GM21825 (cell line): Measurements from ENCODE around the gene CTNNBIP1.

Source experiments
- ATAC-seq: cut with Tn5 transposase; IDR thresholded peaks from one replicate; pipeline ENCODE4 v1.9.1; 2021; ENCODE audit warnings: mild to moderate bottlenecking, moderate library complexity; ENCODE audit not compliant: unreplicated experiment

Gene CTNNBIP1

DNA sequence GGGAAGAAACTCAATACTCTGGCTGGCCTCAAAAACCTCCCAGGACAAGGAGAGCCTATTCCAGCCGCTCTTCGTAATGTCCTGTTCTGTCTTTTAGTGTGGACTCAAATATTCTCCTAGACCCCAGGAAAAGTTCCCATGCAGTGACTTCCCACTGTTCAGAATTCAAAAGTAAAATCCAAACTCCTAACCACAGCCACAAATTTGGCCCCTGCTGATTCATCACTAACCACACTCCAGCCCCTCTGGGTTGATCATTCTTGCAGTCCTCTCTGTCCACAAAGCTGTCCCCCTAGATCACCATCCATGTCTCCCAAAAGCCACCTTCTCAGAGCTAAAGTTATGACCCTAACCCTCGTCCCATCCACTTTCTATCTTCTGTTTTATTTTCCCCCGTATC is 5.1 kb downstream of the CTNNBIP1 start:
- no peak for ATAC-seq

GRCh38 chr1:9904596-9904995 is 5.5 kb downstream of the CTNNBIP1 start:
- ATAC-seq: no peak

GRCh38 chr1:9903801-9904527 is 6.1 kb downstream of the CTNNBIP1 start:
- ATAC-seq: no peak

- no peak for ATAC-seq
Measured at GRCh38 chr1:9902060-9902452, 8.0 kb downstream of the CTNNBIP1 start.

DNA sequence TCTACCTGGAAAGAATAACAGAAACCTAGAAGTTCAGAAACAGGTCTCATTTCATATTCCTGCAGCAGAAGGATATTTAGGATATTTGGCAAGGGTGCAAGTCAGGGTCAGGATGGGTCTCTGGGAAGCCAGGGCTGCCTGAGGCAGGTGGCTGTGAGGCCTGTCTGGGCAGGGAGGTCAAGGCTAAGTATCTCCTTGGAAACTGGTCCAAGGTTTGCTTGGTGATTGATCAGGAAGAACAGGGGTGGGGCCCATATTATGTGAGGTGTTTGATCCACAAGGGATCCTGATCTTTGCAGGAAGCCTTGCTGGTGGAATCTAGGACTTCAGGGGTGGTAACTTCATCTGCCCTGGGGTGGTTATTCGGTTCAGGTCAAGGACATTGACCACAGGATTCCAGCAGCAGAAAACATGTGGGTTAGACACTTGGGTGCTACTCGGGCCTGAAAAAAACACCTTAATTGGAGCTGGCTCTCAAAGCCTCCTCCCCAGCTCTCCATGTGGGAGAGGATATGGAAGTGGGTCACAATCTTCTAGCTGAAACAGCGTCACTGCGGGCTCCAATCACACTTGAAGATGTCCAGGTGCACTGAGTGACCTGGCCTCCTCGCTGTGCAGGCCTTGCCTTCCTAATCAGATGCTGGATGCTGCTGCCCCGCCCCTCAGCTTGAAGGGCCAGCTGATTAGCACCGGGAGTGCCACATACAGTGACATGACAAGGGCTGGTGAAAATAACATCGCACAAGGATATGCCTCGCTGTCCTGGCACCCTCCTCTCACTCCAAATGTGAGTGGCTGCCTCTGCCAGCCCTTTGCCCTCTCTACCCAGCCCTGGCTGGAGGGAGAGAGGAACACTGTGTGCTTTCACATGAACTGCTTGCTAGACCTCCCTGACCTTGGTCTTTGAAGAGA is 8.7 kb downstream of the CTNNBIP1 start:
- no peak for ATAC-seq

- ATAC-seq: no peak
Measured at GRCh38 chr1:9900142-9901043, 9.7 kb downstream of the CTNNBIP1 start.

- ATAC-seq: no peak
Measured at GRCh38 chr1:9894115-9894514, 16.0 kb downstream of the CTNNBIP1 start.

- ATAC-seq: no peak
Measured at GRCh38 chr1:9892563-9893528, 17.2 kb downstream of the CTNNBIP1 start.

DNA sequence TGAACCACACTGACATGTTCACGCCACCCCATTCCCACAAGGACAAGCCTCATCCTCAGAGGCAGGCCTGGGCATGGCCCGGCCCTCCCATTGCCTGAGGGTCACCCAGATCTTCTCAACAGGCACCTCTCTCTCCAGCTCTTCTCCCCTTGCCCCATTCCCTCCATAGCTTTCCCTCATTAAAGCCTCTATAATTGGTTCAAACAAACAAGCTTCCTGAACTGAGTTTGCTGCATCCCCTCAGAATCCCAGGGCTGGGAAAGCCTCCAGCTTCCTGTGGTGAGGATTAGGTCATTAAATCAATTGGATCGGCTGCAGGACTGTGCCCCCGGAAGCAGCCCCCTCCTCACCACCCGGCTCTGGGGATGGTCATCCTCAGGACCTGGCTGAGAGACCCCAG is 18.9 kb downstream of the CTNNBIP1 start:
- no peak for ATAC-seq

DNA sequence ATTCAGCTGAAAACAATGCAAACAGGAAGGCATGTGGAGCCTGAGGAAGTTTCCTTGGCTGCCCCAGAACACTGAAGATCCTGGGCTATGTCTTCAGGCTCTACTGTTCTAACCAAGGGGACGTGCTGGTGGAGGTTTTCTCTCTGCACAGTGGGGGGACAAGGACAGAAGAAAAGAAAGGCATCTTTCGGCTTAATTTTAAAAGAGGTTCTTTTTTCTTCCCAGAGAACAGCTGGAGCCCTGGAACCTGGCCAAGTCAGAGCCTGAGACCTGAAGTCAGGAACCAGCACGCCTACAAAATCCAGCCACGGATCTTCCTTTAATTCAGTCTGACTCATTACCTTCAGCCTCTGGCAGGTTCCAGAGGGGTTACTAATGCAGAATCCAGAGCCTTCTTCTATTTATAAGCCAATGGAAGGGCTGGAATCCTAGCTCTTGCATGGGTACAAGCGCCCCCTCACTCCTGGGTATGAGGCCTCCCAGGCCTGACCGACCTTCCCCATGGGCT is 19.8 kb downstream of the CTNNBIP1 start:
- no peak for ATAC-seq

GRCh38 chr1:9889411-9889810 is 20.7 kb downstream of the CTNNBIP1 start:
- ATAC-seq: no peak

DNA sequence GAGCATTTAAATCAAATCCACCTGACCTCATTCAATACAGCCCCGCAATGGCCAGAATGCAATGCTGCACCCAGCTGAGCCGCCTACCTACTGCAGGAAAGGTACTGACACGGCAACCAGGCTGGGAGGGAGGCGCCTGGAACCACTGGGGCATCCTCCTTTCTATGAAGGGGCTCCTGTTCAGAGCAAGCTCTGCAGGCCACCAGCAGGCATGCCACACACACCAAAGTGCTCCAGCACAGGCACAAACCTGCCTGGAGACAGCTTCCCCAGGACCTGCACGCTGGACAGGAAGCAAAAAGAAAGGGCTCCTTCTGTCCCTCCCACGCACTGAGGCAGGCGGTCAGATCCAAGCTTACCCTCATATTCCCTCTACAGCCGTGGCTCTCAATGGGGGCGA is 21.2 kb downstream of the CTNNBIP1 start:
- no peak for ATAC-seq

- ATAC-seq: no peak
Measured at GRCh38 chr1:9887070-9887469, 23.0 kb downstream of the CTNNBIP1 start.

- no peak for ATAC-seq
Measured at GRCh38 chr1:9886092-9886742, 23.9 kb downstream of the CTNNBIP1 start.

DNA sequence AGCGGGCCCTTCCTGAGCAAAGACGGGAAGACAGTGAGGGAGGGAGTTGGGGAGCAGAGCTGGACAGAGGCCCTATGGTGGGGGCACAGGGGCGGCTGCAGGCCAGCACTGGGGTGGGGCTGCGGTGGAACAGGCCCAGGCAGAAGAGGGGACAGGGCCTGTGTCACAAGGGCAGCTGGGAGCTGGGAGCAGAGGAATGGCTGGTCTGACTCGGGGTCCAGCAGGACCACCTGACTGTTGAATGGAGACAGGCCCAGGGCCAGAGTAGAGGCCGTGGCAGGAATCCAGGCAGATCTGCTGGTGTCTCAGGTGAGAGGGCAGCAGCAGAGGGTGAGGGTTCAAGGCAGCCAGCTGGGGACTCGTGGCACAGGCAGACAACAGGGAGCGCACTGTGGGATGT is 25.3 kb downstream of the CTNNBIP1 start:
- ATAC-seq: no peak

DNA sequence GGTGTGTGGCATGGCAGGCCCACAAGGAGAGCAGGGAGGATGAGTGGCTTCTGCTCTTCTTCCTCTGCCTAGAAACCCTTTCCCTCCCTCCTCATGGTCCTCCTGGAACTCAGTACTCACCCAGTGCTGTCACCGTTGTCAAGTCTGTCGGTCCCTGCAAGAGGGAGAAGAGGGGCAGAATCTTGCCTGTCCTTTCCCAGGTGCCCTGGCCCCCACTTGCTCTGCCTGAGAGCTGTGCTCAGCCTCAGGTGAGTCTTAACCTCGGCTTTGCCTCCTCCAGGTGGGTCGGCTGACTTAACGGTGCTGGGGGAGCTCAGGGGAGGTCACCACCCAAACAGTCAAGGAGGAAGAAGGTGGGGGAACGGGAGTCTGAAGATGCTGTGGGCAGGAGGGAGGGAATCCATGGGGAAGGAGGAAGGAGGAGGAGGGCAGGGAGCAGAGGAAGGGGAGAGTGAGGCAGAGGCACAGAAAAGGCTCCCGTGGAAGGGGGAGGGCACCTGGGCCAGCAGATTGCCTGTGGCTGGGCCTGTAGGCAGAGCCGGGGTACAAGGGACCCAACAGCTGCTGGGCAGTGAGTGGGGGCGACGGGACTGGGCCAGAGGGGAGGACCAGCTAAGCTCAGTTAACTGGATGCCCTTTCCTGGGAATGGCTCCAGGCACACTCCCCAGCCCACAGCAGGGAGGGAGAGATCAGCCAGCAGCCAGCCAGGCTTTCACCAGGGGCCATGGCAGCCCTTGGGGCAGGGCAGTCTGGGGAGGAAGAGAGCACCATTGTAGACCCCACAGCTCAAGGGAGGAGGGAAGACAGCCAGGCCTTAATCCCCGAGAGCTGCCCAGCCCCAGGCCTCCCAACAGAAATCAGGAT is 26.3 kb downstream of the CTNNBIP1 start:
- no peak for ATAC-seq

GRCh38 chr1:9882945-9883303 is 27.1 kb downstream of the CTNNBIP1 start:
- ATAC-seq: no peak

DNA sequence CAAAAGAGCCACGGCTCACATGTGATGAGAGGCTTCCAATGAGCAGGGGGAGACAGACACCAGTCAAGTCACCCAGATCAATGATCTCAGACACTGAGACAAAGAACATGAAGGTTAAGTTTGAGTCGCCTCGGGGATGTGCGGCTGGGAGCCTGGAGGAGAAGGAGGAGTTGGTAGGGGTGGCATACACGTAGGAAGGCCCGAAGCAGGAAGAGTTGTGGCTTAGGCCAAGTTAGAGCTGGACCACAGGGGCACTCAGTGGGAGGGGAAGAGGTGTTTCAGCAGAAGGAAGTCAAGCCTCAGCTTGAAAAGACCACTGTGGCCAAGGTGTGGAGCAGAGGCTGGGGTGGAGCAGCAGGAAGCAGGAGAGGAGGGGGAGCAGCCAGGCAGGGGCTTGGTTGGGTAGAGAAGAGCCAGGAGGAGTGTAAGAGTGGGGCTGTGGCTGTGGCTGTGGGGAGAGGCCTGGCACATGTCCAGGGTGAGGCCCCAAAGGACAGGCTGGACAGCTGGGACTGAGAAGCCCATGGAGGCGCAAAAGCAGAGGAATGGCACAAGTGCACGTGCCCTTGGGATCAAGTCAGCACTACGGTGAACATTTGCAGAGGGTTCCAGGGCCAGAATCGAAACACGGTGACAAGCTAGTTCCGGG is 27.6 kb downstream of the CTNNBIP1 start:
- ATAC-seq: no peak
